ENCODE data around the gene MMAB. TPM values are rescaled to one million over a fixed set of nuclear protein-coding genes. Genes with fewer than 3 reads are reported as not detected.

MMAB gene
- total and polyA plus RNA-seq, 10 of the 15 experiments (the other 5 are each of a cell fraction or from before 2014, with no cell fraction given) = 10.6 to 65.3 (median 45.2) TPM

DNA sequence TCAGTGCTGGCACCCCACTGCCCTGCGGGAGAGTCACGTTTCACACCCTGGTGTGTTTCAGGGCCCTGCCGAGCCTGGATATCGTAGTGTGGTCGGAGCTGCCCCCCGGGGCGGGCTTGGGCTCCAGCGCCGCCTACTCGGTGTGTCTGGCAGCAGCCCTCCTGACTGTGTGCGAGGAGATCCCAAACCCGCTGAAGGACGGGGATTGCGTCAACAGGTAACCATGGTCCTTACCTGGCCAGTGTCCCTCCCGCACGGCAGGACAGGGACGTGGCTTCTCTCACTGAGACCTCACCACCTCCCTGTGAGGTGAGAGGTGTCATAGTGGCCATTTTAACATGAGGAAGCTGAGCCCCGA, 8.0 kb upstream of the MMAB start:
- no TSS peak for BruUV-seq (replicated peaks)
- CTCF ChIA-PET = no interaction called here

DNA sequence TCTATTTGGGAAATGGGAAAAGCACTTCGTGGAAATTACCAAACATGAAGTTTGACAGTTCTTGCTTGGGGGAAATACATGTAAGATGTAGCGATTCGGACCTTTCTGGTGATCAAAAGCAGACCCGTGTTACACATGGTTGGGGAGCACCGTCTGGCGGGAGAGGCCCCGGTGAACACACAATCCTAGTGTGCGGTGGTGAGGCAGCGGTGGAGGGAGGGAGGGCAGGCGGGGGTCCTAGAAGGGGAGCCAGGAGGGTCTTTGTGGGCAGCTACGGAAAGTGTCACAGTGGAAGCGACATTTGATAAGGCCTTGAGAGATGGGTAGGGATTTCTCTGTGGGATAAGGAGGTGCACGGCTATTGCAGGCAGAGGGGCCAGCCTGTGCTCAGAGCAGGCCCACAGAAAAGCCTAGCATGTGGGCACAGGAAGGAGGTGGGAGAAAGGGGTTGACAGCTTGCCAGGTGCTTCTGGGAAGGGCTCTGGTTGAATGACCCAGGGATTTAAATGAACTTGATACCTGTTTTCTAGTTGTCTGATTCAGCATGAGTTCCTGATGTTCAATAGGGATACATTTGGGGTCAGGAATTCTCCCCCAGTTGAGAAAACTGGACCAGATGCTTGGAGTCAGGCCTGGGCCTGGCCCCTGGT, 7.5 kb upstream of the MMAB start:
- ChIA-PET POLR2A (no interaction called here), RAD21 (ENCODE audit: unreplicated experiment) (no interaction called here), SMC1A (ENCODE audit: uncharacterized antibody, unreplicated experiment) (no interaction called here), CTCF (no interaction called here)
- H3K4me1 ChIP-seq (ENCODE audit: control insufficient read depth, insufficient read depth, low read length) = no peaks in the 10 kb centered on the region
- no peak for DNase-seq (ENCODE audit: low read depth, low spot score)
- 98% methylated on average over 13 of the region's 13 CpGs for WGBS (ENCODE audit: insufficient coverage, insufficient replicate concordance, low lambda C conversion rate, missing lambda C conversion rate)
- H4K20me1 ChIP-seq (ENCODE audit: control insufficient read depth, insufficient read depth) = no peaks in the 10 kb centered on the region
- H3K79me2 ChIP-seq (ENCODE audit: control insufficient read depth, insufficient read depth, low read length) = no peaks in the 10 kb centered on the region
- H3K4me2 ChIP-seq (ENCODE audit: control insufficient read depth, insufficient read depth) = no peak overlapping the region
- no peak for FAIRE-seq
- H3K27me3 ChIP-seq (replicated peaks in 1 of 2; ENCODE audit: control insufficient read depth in 2 of 2, insufficient read depth in 2 of 2, low read length in 1 of 2) = no peaks in the 10 kb centered on the region
- no peak overlapping the region for H2AFZ ChIP-seq (ENCODE audit: control insufficient read depth, low read depth, low read length)
- H3K27ac ChIP-seq (ENCODE audit: control insufficient read depth, insufficient read depth) = no peak overlapping the region
- no peak for ATAC-seq
- in situ Hi-C loops (cut with MboI) (no loop called here), intact Hi-C loops (cut with micrococcal nuclease; ENCODE audit: unreplicated experiment) (no loop called here)
- peaks cover 3 to 23% of the 10 kb centered on the region in 2 experiments; a peak in 3 of 4 replicates for H3K36me3 ChIP-seq (ENCODE audit: control insufficient read depth in 2 of 2, insufficient read depth in 2 of 2, low read length in 1 of 2)
- no peak overlapping the region for H3K9ac ChIP-seq (ENCODE audit: control insufficient read depth, insufficient read depth, low read length)
- no peak overlapping the region for H3K4me3 ChIP-seq
- H3K9me3 ChIP-seq (replicated peaks; ENCODE audit: control insufficient read depth, insufficient read depth, low read length) = no peaks in the 10 kb centered on the region
- no TSS peak for BruUV-seq (replicated peaks)
- no peak for TF ChIP-seq JUNB (IDR thresholded peaks at IDR 0.05)
- no peak for TF ChIP-seq PBX3 (IDR thresholded peaks at IDR 0.05; ENCODE audit: insufficient replicate concordance, low read depth, low read length)
- no peak for TF ChIP-seq ASH2L (IDR thresholded peaks at IDR 0.05; ENCODE audit: borderline replicate concordance, low read depth)
- TF ChIP-seq ZBTB4 (CRISPR knock-in tag; IDR thresholded peaks at IDR 0.05) = no peak
- no peak for TF ChIP-seq KDM1A (IDR thresholded peaks at IDR 0.05; ENCODE audit: borderline replicate concordance)
- TF ChIP-seq ZSCAN29 (IDR thresholded peaks at IDR 0.05) = no peak
- TF ChIP-seq TBL1XR1 (IDR thresholded peaks at IDR 0.05; ENCODE audit: low read depth, low read length) = no peak
- TF ChIP-seq ZZZ3 (IDR thresholded peaks at IDR 0.05; ENCODE audit: control insufficient read depth, insufficient read length, low read depth) = no peak

More for the DNA sequence above, 8.0 kb upstream of the MMAB start:
- Histone ChIP-seq H3K4me2 (ENCODE audit: control insufficient read depth, insufficient read depth) (no peak overlapping the region), H3K27me3 (replicated peaks in 1 of 2; ENCODE audit: control insufficient read depth in 2 of 2, insufficient read depth in 2 of 2, low read length in 1 of 2) (no peaks in the 10 kb centered on the region), H3K36me3 (ENCODE audit: control insufficient read depth in 2 of 2, insufficient read depth in 2 of 2, low read length in 1 of 2) (peaks cover 3 to 23% of the 10 kb centered on the region in 2 experiments; a peak in 3 of 4 replicates), H3K79me2 (ENCODE audit: control insufficient read depth, insufficient read depth, low read length) (no peaks in the 10 kb centered on the region), H3K4me3 (no peak overlapping the region), H3K9me3 (replicated peaks; ENCODE audit: control insufficient read depth, insufficient read depth, low read length) (no peaks in the 10 kb centered on the region), H2AFZ (ENCODE audit: control insufficient read depth, low read depth, low read length) (no peak overlapping the region), H3K9ac (ENCODE audit: control insufficient read depth, insufficient read depth, low read length) (no peak overlapping the region), H4K20me1 (ENCODE audit: control insufficient read depth, insufficient read depth) (no peaks in the 10 kb centered on the region), H3K4me1 (ENCODE audit: control insufficient read depth, insufficient read depth, low read length) (no peaks in the 10 kb centered on the region), H3K27ac (ENCODE audit: control insufficient read depth, insufficient read depth) (no peak overlapping the region)
- no peak for FAIRE-seq
- SMC1A ChIA-PET (ENCODE audit: uncharacterized antibody, unreplicated experiment) = no interaction called here
- RAD21 ChIA-PET (ENCODE audit: unreplicated experiment) = no interaction called here
- POLR2A ChIA-PET = interaction anchor here (0.6 kb wide), 1 partner anchor 744 kb away, joined by 3 read pairs; no protein-coding TSS in a partner anchor
- TF ChIP-seq TBL1XR1 (IDR thresholded peaks at IDR 0.05; ENCODE audit: low read depth, low read length) = no peak
- no peak for TF ChIP-seq WRNIP1 (IDR thresholded peaks at IDR 0.05; ENCODE audit: borderline replicate concordance, low read depth, low read length)
- no peak for TF ChIP-seq NR2C2 (IDR thresholded peaks at IDR 0.05; ENCODE audit: borderline replicate concordance, control insufficient read depth, insufficient read length, low read depth)
- no peak for TF ChIP-seq EED (IDR thresholded peaks at IDR 0.05; ENCODE audit: low read depth)
- TF ChIP-seq PAX5 (IDR thresholded peaks at IDR 0.05; ENCODE audit: borderline replicate concordance, low read depth, low read length) = no peak
- TF ChIP-seq STAT1 (conservative IDR thresholded peaks at IDR 0.05) = no peak
- no peak for TF ChIP-seq HDAC2 (IDR thresholded peaks at IDR 0.05)
- 93% methylated on average over 18 of the region's 18 CpGs for WGBS (ENCODE audit: insufficient coverage, insufficient replicate concordance, low lambda C conversion rate, missing lambda C conversion rate)
- DNase-seq (ENCODE audit: low read depth, low spot score) = no peak
- in situ Hi-C loops (cut with MboI) (no loop called here), intact Hi-C loops (cut with micrococcal nuclease; ENCODE audit: unreplicated experiment) (no loop called here)
- ATAC-seq = no peak

Measured in GM12878 (cell line).